ENCODE data around the gene MED29. TPM values are rescaled to one million over a fixed set of nuclear protein-coding genes. Genes with fewer than 3 reads are reported as not detected.
A peak's percentile ranks its signal among the peaks of the same experiment; 100 is the strongest.

The MED29 gene
- total and polyA plus RNA-seq, 2 of the 13 experiments (the other 11 are each of a cell fraction or from before 2014, with no cell fraction given), result 14.0 to 19.7 TPM

DNA sequence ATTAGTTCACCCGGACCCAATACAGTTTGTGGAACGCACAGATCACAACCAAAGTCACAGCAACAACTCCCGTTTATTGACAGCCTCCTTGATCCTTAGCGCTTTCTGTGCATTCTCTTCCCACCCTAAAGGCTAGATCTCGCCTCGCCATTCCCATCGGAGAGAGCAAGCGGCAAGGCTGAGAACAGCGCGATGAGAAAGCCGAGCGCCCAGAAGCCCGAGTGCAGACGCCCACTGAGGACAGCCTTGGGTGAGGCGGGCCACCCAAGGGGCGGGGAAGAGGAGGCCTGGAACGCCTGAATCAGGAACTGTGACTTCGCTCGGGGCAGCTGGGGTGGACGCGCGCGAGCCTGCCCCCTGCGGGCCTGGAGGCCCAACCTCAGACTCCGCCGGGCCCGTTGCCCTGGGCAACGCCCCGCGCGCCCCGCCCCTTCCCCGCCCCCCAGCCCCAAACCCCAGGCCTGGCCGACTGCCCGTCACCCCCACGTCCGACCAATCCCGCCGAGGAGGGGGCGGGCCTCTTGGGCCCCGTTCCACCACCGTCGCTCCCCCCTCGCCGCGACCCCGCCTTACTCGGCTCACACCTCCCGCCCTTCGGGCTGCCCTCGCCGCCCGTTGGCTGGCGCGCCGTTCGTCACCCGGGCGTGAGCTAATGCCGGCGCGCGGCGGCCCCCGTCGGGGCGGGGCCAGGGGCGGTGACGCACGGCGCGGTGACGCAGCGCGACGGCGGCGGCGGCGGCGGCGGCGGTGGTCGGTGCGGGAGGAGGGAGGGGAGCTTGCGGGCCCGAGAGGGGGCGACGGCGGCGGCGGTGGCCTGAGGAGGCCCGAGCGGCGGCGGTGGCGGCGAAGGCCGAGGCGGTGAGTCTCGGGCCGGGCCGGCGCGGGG lies 49.2 kb upstream of the MED29 start, which contains the start of gene SAMD4B (continued):
- TF ChIP-seq, protein P1, sequence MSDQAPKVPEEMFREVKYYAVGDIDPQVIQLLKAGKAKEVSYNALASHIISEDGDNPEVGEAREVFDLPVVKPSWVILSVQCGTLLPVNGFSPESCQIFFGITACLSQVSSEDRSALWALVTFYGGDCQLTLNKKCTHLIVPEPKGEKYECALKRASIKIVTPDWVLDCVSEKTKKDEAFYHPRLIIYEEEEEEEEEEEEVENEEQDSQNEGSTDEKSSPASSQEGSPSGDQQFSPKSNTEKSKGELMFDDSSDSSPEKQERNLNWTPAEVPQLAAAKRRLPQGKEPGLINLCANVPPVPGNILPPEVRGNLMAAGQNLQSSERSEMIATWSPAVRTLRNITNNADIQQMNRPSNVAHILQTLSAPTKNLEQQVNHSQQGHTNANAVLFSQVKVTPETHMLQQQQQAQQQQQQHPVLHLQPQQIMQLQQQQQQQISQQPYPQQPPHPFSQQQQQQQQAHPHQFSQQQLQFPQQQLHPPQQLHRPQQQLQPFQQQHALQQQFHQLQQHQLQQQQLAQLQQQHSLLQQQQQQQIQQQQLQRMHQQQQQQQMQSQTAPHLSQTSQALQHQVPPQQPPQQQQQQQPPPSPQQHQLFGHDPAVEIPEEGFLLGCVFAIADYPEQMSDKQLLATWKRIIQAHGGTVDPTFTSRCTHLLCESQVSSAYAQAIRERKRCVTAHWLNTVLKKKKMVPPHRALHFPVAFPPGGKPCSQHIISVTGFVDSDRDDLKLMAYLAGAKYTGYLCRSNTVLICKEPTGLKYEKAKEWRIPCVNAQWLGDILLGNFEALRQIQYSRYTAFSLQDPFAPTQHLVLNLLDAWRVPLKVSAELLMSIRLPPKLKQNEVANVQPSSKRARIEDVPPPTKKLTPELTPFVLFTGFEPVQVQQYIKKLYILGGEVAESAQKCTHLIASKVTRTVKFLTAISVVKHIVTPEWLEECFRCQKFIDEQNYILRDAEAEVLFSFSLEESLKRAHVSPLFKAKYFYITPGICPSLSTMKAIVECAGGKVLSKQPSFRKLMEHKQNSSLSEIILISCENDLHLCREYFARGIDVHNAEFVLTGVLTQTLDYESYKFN (CRISPR knock-in tag; conservative IDR thresholded peaks at IDR 0.05), result peak; percentile 44; the same call in 1 of the 2 replicates
- TF ChIP-seq AKNA (CRISPR knock-in tag; IDR thresholded peaks at IDR 0.05; ENCODE audit: borderline replicate concordance), result no peak
- TF ChIP-seq, protein P2, sequence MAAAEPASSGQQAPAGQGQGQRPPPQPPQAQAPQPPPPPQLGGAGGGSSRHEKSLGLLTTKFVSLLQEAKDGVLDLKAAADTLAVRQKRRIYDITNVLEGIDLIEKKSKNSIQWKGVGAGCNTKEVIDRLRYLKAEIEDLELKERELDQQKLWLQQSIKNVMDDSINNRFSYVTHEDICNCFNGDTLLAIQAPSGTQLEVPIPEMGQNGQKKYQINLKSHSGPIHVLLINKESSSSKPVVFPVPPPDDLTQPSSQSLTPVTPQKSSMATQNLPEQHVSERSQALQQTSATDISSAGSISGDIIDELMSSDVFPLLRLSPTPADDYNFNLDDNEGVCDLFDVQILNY (CRISPR knock-in tag; conservative IDR thresholded peaks at IDR 0.05), result no peak; the same call in 1 of the 2 replicates
- no peak for TF ChIP-seq NR3C1 (CRISPR knock-in tag; IDR thresholded peaks at IDR 0.05)
- peak; percentile 89 for TF ChIP-seq ZNF761 (CRISPR knock-in tag; conservative IDR thresholded peaks at IDR 0.05)
- TF ChIP-seq PREB (CRISPR knock-in tag; IDR thresholded peaks at IDR 0.05), result no peak

All from HepG2 (cell line).